Testis (tissue), 2 donors: ENCODE measurements around the gene ACBD6.

Experiments used
- POLR2A ChIP-seq: fragments of 450-650 bp; IDR thresholded peaks from one replicate; pipeline ENCODE4 v1.6.1; 2017; ENCODE audit warnings: antibody characterized with exemption, mild to moderate bottlenecking, moderate library complexity
- TF ChIP-seq, protein P1 (sequence below), 3 experiments: fragments of 450-650 bp in 2 of 3; fragments of 200-600 bp in 1 of 3; sonication (generic) in 1 of 3; IDR thresholded peaks; one replicate each; pipeline ENCODE4 v1.5.1; 2016 to 2019; ENCODE audit warnings: antibody characterized with exemption in 3 of 3, mild to moderate bottlenecking in 2 of 3, moderate library complexity in 1 of 3

- TF ChIP-seq, protein P1, sequence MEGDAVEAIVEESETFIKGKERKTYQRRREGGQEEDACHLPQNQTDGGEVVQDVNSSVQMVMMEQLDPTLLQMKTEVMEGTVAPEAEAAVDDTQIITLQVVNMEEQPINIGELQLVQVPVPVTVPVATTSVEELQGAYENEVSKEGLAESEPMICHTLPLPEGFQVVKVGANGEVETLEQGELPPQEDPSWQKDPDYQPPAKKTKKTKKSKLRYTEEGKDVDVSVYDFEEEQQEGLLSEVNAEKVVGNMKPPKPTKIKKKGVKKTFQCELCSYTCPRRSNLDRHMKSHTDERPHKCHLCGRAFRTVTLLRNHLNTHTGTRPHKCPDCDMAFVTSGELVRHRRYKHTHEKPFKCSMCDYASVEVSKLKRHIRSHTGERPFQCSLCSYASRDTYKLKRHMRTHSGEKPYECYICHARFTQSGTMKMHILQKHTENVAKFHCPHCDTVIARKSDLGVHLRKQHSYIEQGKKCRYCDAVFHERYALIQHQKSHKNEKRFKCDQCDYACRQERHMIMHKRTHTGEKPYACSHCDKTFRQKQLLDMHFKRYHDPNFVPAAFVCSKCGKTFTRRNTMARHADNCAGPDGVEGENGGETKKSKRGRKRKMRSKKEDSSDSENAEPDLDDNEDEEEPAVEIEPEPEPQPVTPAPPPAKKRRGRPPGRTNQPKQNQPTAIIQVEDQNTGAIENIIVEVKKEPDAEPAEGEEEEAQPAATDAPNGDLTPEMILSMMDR (IDR thresholded peaks at IDR 0.05) = no peak
- TF ChIP-seq POLR2A = no peak
These were observed 464 bp downstream of the ACBD6 start for GRCh38 chr1:180501865-180502360.
